BJ (cell line): ENCODE measurements around the gene TRIM6. TPM values are rescaled to one million over a fixed set of nuclear protein-coding genes. Genes with fewer than 3 reads are reported as not detected.

Experiments
- CTCF ChIA-PET: fragments of 350-600 bp; formaldehyde crosslinking; extraction: SDS; loops from one replicate; lab custom pipeline; 2021; ENCODE audit warnings: antibody characterized with exemption, inconsistent platforms; lab: Yijun Ruan, JAX
- POLR2A ChIA-PET: fragments of 300-600 bp; sonication (Branson Sonifier 250); formaldehyde crosslinking; extraction: SDS; loops from one replicate; lab custom pipeline; 2021; ENCODE audit warnings: antibody characterized with exemption; lab: Charles Lee
- DNase-seq: peaks from one replicate; pipeline ENCODE4 v3.0.0-alpha.2; 2011; ENCODE audit warnings: low read depth
- H3K27me3 ChIP-seq: 2 replicates; pipeline ENCODE4 v1.6.0; 2011; ENCODE audit warnings: low read length; ENCODE audit not compliant: control insufficient read depth, insufficient read depth
- H3K36me3 ChIP-seq: 2 replicates; pipeline ENCODE4 v1.5.1; 2011; ENCODE audit warnings: low read length; ENCODE audit not compliant: control insufficient read depth, insufficient read depth
- H3K4me3 ChIP-seq: 2 replicates; pipeline ENCODE4 v1.5.1; 2011; ENCODE audit warnings: low read depth, mild to moderate bottlenecking, control low read depth, low read length
- polyA minus RNA-seq: library from RNA; depleted of rRNA, polyadenylated mRNA; stranded (reverse); fragments of >200 nt; gene quantifications from 2 replicates; pipeline ENCODE4 v1.2.3, GENCODE V29; 2011; rRNA and poly(A)+ RNA removed
- polyA plus RNA-seq: library from polyadenylated mRNA; depleted of rRNA; stranded (reverse); fragments of >200 nt; gene quantifications from 2 replicates; pipeline ENCODE4 v1.2.3, GENCODE V29; 2011; rRNA removed
- TF ChIP-seq, protein P1 (sequence below): IDR thresholded peaks from 2 replicates; pipeline ENCODE4 v1.5.1; 2011; ENCODE audit warnings: low read depth, mild to moderate bottlenecking, control low read depth, inconsistent platforms, low read length, moderate library complexity; ENCODE audit not compliant: insufficient read depth

The TRIM6 gene, protein sequence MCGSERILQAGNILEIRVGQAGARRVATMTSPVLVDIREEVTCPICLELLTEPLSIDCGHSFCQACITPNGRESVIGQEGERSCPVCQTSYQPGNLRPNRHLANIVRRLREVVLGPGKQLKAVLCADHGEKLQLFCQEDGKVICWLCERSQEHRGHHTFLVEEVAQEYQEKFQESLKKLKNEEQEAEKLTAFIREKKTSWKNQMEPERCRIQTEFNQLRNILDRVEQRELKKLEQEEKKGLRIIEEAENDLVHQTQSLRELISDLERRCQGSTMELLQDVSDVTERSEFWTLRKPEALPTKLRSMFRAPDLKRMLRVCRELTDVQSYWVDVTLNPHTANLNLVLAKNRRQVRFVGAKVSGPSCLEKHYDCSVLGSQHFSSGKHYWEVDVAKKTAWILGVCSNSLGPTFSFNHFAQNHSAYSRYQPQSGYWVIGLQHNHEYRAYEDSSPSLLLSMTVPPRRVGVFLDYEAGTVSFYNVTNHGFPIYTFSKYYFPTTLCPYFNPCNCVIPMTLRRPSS
- polyA plus RNA-seq (3.8 and 4.5 TPM in 2 replicates), polyA minus RNA-seq (1.7 and 1.9 TPM in 2 replicates)

GRCh38 chr11:5596607-5597201, at the start of gene TRIM6:
Gene TRIM6 (plus strand): TSS chr11:5596637. CDS start chr11:5596898, 261 bp downstream.
- no peaks in the 10 kb centered on the region for H3K36me3 ChIP-seq
- no peak for DNase-seq
- no peaks in the 10 kb centered on the region for H3K27me3 ChIP-seq
- TF ChIP-seq, protein P1, sequence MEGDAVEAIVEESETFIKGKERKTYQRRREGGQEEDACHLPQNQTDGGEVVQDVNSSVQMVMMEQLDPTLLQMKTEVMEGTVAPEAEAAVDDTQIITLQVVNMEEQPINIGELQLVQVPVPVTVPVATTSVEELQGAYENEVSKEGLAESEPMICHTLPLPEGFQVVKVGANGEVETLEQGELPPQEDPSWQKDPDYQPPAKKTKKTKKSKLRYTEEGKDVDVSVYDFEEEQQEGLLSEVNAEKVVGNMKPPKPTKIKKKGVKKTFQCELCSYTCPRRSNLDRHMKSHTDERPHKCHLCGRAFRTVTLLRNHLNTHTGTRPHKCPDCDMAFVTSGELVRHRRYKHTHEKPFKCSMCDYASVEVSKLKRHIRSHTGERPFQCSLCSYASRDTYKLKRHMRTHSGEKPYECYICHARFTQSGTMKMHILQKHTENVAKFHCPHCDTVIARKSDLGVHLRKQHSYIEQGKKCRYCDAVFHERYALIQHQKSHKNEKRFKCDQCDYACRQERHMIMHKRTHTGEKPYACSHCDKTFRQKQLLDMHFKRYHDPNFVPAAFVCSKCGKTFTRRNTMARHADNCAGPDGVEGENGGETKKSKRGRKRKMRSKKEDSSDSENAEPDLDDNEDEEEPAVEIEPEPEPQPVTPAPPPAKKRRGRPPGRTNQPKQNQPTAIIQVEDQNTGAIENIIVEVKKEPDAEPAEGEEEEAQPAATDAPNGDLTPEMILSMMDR, result no peak
- H3K4me3 ChIP-seq, result peak within 1 kb of the TSS; percentile 46
- ChIA-PET POLR2A (interaction anchor here (1.0 kb wide), 1 partner anchor 199 kb away, joined by 7 read pairs; no protein-coding TSS in a partner anchor), CTCF (interaction anchor here (1.1 to 1.3 kb wide), 2 partner anchors 9 to 16 kb away, joined by 3 to 4 read pairs; no protein-coding TSS in a partner anchor)

- CTCF ChIA-PET, result interaction anchor here (0.6 kb wide), 1 partner anchor 79 kb away, joined by 4 read pairs; no protein-coding TSS in a partner anchor
Measured at GRCh38 chr11:5547982-5548381, 48.5 kb upstream of the TRIM6 start.

DNA sequence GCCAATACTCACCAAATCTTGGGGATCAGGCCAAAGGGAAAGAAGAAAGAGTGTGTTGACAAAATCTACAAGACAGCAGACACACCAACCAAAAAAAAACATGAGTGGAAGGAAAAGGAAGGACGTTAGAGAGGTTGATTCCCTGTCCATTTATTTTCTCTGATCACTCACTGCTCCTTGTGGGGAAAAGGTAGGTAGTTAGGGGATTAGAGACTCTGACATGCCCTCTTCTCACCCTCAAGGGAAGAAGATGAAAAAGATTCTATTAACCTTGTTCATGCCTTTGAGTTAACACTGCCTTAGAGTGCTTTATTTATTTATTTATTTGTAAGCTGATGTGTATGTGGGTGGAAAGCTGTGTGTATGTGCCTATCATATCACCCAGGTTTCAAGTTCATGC, 48.0 kb upstream of the TRIM6 start, which contains the start of gene OR52H1:
Gene OR52H1 (minus strand): TSS at position 101 of the 400 bp plus-strand sequence. CDS start 3,035 bp downstream, outside the sequence.
- H3K36me3 ChIP-seq, result no peaks in the 10 kb centered on the region
- ChIA-PET POLR2A (no interaction called here), CTCF (no interaction called here)
- no peak within 1 kb of the TSS for H3K4me3 ChIP-seq
- no peak for DNase-seq
- TF ChIP-seq, protein P1, result no peak
- no peaks in the 10 kb centered on the region for H3K27me3 ChIP-seq

More at GRCh38 chr11:5547982-5548381, 48.5 kb upstream of the TRIM6 start:
- TF ChIP-seq, protein P1, result no peak
- Histone ChIP-seq H3K36me3 (no peaks in the 10 kb centered on the region), H3K27me3 (no peaks in the 10 kb centered on the region), H3K4me3 (no peak overlapping the region)
- POLR2A ChIA-PET, result no interaction called here
- no peak for DNase-seq

GRCh38 chr11:5550440-5551095, 45.9 kb upstream of the TRIM6 start:
- TF ChIP-seq, protein P1, result no peak
- no peaks in the 10 kb centered on the region for H3K36me3 ChIP-seq
- ChIA-PET CTCF (no interaction called here), POLR2A (no interaction called here)
- DNase-seq, result peak; percentile 51
- H3K27me3 ChIP-seq, result no peaks in the 10 kb centered on the region
- no peak overlapping the region for H3K4me3 ChIP-seq
